Smooth muscle cell (in vitro differentiated cells): ENCODE data around the gene DCHS1. TPM values are rescaled to one million over a fixed set of nuclear protein-coding genes. Genes with fewer than 3 reads are reported as not detected.

ENCODE experiments used
- DNase-seq: peaks from one replicate; lab custom pipeline; 2025; ENCODE audit not compliant: unreplicated experiment; lab: John Stamatoyannopoulos, UW
- H2AFZ ChIP-seq: fragments of 200-600 bp; sonication (generic); 2 replicates; pipeline ENCODE4 v1.6.0; 2016; ENCODE audit warnings: antibody characterized with exemption, low read depth, mild to moderate bottlenecking
- H3F3A ChIP-seq: fragments of 200-600 bp; sonication (generic); 2 replicates; pipeline ENCODE4 v1.6.0; 2017; ENCODE audit warnings: antibody characterized with exemption, low read depth
- H3K27ac ChIP-seq: fragments of 200-600 bp; sonication (generic); 2 replicates; pipeline ENCODE4 v1.5.1; 2016; ENCODE audit warnings: low read depth, mild to moderate bottlenecking
- H3K27me3 ChIP-seq: fragments of 200-600 bp; sonication (generic); 2 replicates; pipeline ENCODE4 v1.6.1; 2016; ENCODE audit warnings: low read depth, mild to moderate bottlenecking
- H3K36me3 ChIP-seq: fragments of 200-600 bp; sonication (generic); 2 replicates; pipeline ENCODE4 v1.5.1; 2016; ENCODE audit warnings: low read depth
- H3K4me1 ChIP-seq: fragments of 200-600 bp; sonication (generic); 2 replicates; pipeline ENCODE4 v1.5.1; 2016; ENCODE audit warnings: low read depth
- H3K4me2 ChIP-seq: fragments of 200-600 bp; sonication (generic); 2 replicates; pipeline ENCODE4 v1.6.0; 2016; ENCODE audit warnings: mild to moderate bottlenecking
- H3K4me3 ChIP-seq: fragments of 200-600 bp; sonication (generic); 2 replicates; pipeline ENCODE4 v1.5.1; 2016; ENCODE audit warnings: mild to moderate bottlenecking
- H3K79me2 ChIP-seq: fragments of 200-600 bp; sonication (generic); 2 replicates; pipeline ENCODE4 v1.6.0; 2016; ENCODE audit warnings: low read depth, mild to moderate bottlenecking
- H3K9ac ChIP-seq: fragments of 200-600 bp; sonication (generic); 2 replicates; pipeline ENCODE4 v1.6.0; 2016; ENCODE audit warnings: low read depth
- H3K9me3 ChIP-seq: fragments of 200-600 bp; sonication (generic); replicated peaks from 2 replicates; pipeline ENCODE4 v1.5.1; 2016; ENCODE audit warnings: low read depth
- H4K20me1 ChIP-seq: fragments of 200-600 bp; sonication (generic); 2 replicates; pipeline ENCODE4 v1.6.0; 2016; ENCODE audit warnings: low read depth
- WGBS: methylation state at CpG from one replicate; pipeline ENCODE4 v1.1.7; 2016; ENCODE audit warnings: low lambda C conversion rate; 5-methylcytosine and 5-hydroxymethylcytosine counted together
- polyA plus RNA-seq: library from polyadenylated mRNA; unstranded; fragments of >200 nt; fragmentation: Nextera tagmentation; extraction: Ambion mirVana; gene quantifications from 2 replicates; pipeline ENCODE4 v1.2.1, GENCODE V29; 2016
- total RNA-seq: library from RNA; depleted of rRNA; stranded (reverse); fragments of >200 nt; gene quantifications from 2 replicates; pipeline ENCODE4 v1.2.3, GENCODE V29; 2014
- TF ChIP-seq, protein P1 (sequence below): fragments of 200-600 bp; sonication (generic); IDR thresholded peaks from 2 replicates; pipeline ENCODE4 v1.5.1; 2017; ENCODE audit warnings: borderline replicate concordance, mild to moderate bottlenecking, antibody characterized with exemption; ENCODE audit not compliant: insufficient read depth, poor library complexity, severe bottlenecking

Gene DCHS1
- total and polyA plus RNA-seq, 2 experiments from 2014 or later = 24.5 to 34.2 TPM

DNA sequence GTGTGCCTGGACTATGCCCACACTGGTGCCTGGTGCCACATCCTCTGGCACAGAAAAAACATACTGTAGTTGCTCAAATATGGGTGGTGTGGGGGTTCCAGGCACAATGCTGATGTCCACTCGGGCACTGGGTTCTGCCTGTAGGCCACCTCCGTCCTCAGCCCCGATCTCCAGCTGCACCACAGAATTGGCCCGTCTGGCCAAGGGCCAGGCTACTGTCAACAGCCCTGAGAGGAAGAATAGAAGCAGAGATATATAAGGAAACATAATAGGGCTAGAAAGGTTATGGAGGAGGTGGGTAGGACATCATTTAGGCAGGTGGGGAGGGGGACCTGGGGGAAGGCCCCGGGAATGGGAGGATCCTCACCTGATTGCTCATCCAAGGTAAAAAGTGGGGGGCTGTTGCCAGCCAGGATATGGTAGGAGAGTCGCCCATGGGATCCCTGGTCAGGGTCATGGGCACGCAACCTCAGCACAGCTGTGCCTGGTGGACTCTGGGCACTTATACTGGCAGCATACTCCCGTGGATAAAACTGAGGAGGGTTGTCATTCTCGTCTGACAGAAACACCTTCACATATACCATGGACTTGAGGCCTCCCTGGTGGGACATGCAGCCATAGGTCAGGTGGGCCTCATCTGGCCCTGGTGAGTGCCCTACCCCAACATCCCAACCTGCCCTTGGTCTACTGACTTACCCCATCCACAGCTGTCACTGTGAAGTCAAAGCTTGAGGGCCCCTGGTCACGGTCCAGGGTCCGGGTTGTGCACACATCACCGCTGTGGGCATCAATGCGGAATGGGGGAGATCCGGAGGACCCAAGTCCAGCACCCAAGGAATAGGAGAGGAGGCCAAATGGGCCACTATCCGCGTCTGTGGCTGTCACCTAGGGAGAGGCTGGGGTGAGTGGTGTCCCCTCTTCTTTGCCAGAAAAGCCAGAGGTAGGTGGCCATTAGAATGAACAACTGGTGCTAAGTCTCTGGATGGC, 21.9 kb downstream of the DCHS1 start:
- Histone ChIP-seq H3K4me3 (no peak overlapping the region), H3K4me2 (no peak overlapping the region), H3K9me3 (no peaks in the 10 kb centered on the region), H3K4me1 (no peaks in the 10 kb centered on the region), H2AFZ (no peak overlapping the region), H3K36me3 (no peaks in the 10 kb centered on the region), H3K27me3 (no peaks in the 10 kb centered on the region), H3F3A (no peaks in the 10 kb centered on the region), H4K20me1 (peaks cover 29% of the 10 kb centered on the region), H3K79me2 (peaks cover 13% of the 10 kb centered on the region), H3K9ac (no peak overlapping the region), H3K27ac (no peak overlapping the region)
- DNase-seq = no peak
- 95% methylated on average over 16 of the region's 16 CpGs for WGBS
- TF ChIP-seq, protein P1, sequence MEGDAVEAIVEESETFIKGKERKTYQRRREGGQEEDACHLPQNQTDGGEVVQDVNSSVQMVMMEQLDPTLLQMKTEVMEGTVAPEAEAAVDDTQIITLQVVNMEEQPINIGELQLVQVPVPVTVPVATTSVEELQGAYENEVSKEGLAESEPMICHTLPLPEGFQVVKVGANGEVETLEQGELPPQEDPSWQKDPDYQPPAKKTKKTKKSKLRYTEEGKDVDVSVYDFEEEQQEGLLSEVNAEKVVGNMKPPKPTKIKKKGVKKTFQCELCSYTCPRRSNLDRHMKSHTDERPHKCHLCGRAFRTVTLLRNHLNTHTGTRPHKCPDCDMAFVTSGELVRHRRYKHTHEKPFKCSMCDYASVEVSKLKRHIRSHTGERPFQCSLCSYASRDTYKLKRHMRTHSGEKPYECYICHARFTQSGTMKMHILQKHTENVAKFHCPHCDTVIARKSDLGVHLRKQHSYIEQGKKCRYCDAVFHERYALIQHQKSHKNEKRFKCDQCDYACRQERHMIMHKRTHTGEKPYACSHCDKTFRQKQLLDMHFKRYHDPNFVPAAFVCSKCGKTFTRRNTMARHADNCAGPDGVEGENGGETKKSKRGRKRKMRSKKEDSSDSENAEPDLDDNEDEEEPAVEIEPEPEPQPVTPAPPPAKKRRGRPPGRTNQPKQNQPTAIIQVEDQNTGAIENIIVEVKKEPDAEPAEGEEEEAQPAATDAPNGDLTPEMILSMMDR = no peak

DNA sequence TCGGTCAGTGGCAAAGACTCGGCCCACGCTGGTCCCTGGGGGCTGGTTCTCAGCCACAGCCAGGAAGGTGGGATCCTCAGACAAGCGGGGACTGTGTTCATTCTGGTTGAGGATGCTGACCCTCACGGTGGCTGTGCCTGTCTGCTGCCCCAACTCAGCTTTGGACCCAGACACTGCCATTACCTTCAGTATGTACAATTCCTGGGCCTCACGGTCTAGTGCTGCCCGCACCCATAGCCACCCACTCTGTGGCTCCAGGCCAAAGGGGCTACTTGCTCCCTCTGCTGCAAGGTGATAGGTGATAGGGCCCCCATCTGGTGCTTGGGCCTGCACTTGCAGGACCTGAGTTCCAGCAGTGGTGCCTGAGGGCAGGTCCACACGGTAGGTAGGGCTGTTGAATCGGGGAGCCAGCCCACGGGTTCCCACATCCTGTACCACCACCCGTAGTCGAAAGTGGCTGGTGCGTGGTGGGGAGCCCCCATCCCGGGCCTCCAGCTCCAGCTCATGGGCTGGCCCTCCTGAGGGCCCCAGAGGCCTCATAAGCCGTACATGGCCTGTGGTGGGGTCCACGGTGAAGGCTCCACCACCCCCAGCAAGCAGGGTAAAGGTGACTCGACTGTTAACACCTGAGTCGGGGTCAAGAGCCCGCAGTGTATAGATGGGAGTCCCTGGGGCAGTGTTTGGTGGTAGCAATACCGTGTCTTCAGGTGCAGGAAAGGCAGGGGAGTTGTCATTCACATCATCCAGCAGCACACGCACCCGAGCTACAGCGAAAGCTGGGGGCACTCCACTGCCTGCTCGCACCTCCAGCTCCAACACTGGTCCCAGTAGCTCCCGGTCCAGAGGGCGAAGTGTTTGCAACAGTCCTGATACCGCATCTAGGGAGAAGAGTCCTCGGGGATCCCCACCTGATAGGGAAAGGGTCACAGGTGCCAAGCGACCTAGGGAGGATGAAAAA, 23.2 kb downstream of the DCHS1 start:
- H3K4me3 ChIP-seq = no peak overlapping the region
- H3F3A ChIP-seq = no peaks in the 10 kb centered on the region
- H3K9ac ChIP-seq = no peak overlapping the region
- no peak overlapping the region for H3K4me2 ChIP-seq
- 95% methylated on average over 29 of the region's 29 CpGs for WGBS
- TF ChIP-seq, protein P1 = no peak
- H3K79me2 ChIP-seq = peaks cover 2% of the 10 kb centered on the region
- H2AFZ ChIP-seq = no peak overlapping the region
- no peaks in the 10 kb centered on the region for H3K36me3 ChIP-seq
- peaks cover 17% of the 10 kb centered on the region for H4K20me1 ChIP-seq
- H3K9me3 ChIP-seq = no peaks in the 10 kb centered on the region
- H3K27me3 ChIP-seq = no peaks in the 10 kb centered on the region
- no peak for DNase-seq
- no peak overlapping the region for H3K27ac ChIP-seq
- H3K4me1 ChIP-seq = no peaks in the 10 kb centered on the region

DNA sequence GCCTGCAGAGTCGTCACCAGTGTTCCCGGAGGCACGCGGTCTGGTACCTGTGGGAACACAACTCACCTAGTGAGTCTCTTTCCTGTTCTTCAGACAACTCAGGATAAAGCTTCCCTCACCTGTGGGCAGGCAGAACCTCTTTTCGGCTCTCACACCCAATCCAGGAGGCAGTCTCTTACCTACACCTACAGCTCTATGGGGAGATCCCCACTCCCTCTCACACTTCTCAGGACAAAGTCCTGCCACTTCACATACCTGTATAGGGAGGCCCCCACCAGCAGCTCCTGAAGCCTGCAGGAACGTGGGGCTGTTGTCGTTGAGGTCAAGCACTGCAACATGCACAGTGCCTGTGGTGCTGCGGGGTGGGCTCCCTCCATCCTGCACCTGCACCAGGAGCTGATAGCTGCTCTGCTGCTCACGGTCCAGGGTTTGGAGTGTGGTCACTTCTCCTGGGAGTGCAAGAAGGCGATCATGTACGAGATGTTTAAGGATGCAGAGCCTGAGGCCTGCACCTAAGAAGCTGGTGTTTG, 24.2 kb downstream of the DCHS1 start:
- TF ChIP-seq, protein P1 = no peak
- Histone ChIP-seq H3K4me3 (no peak overlapping the region), H4K20me1 (peaks cover 16% of the 10 kb centered on the region), H3K27me3 (no peaks in the 10 kb centered on the region), H3K9me3 (no peaks in the 10 kb centered on the region), H3K79me2 (no peaks in the 10 kb centered on the region), H3K27ac (no peak overlapping the region), H3K4me1 (no peaks in the 10 kb centered on the region), H3F3A (no peaks in the 10 kb centered on the region), H3K4me2 (no peak overlapping the region), H3K36me3 (no peaks in the 10 kb centered on the region), H2AFZ (no peak overlapping the region), H3K9ac (no peak overlapping the region)
- 98% methylated on average over 11 of the region's 11 CpGs for WGBS
- no peak for DNase-seq
